PC-9 (cell line): ENCODE results near the gene HMGCR. TPM values are rescaled to one million over a fixed set of nuclear protein-coding genes. Genes with fewer than 3 reads are reported as not detected.

Experiments used
- BruUV-seq: library from RNA; stranded (reverse); fragments of 400-500 nt; replicated peaks from 2 replicates; lab custom pipeline; 2021; lab: Mats Ljungman, UMichigan
- CTCF ChIA-PET: fragments of 300-600 bp; sonication (Branson Sonifier 250); formaldehyde crosslinking; loops from one replicate; lab custom pipeline; 2022; ENCODE audit warnings: antibody characterized with exemption; lab: Charles Lee
- POLR2A ChIA-PET: fragments of 300-600 bp; sonication (Branson Sonifier 250); formaldehyde crosslinking; loops from one replicate; lab custom pipeline; 2022; ENCODE audit warnings: antibody characterized with exemption; ENCODE audit not compliant: unreplicated experiment; lab: Charles Lee
- DNase-seq, 2 experiments: peaks; one replicate each; pipeline versions ENCODE4 v3.0.0 to v3.0.0-alpha.2; 2015 to 2022; ENCODE audit warnings: mixed read lengths in 1 of 2
- H2AFZ ChIP-seq: fragments of 200-600 bp; sonication (generic); 2 replicates; pipeline ENCODE4 v1.8.1; 2017; ENCODE audit warnings: antibody characterized with exemption
- H3F3A ChIP-seq: fragments of 200-600 bp; sonication (generic); 2 replicates; pipeline ENCODE4 v1.8.1; 2017; ENCODE audit warnings: antibody characterized with exemption, mild to moderate bottlenecking, low read depth; ENCODE audit not compliant: insufficient read depth
- H3K27ac ChIP-seq: fragments of 200-600 bp; sonication (generic); 2 replicates; pipeline ENCODE4 v1.6.1; 2016; ENCODE audit warnings: mixed run types
- H3K27me3 ChIP-seq: fragments of 200-600 bp; sonication (generic); 2 replicates; pipeline ENCODE4 v1.6.1; 2016; ENCODE audit warnings: low read depth, mixed run types; ENCODE audit not compliant: insufficient read depth
- H3K36me3 ChIP-seq: fragments of 200-600 bp; sonication (generic); 2 replicates; pipeline ENCODE4 v1.6.1; 2016; ENCODE audit warnings: low read depth, mixed run types
- H3K4me1 ChIP-seq: fragments of 200-600 bp; sonication (generic); replicated peaks from 2 replicates; pipeline ENCODE4 v1.6.1; 2016; ENCODE audit warnings: mixed run types; ENCODE audit not compliant: insufficient read depth
- H3K4me2 ChIP-seq: fragments of 200-600 bp; sonication (generic); 2 replicates; pipeline ENCODE4 v1.6.1; 2017; ENCODE audit warnings: mixed run types
- H3K4me3 ChIP-seq: fragments of 200-600 bp; sonication (generic); 2 replicates; pipeline ENCODE4 v1.6.1; 2016; ENCODE audit warnings: mixed run types
- H3K79me2 ChIP-seq: fragments of 200-600 bp; sonication (generic); 2 replicates; pipeline ENCODE4 v1.6.1; 2017; ENCODE audit warnings: low read depth, mixed run types
- H3K9me2 ChIP-seq: fragments of 200-600 bp; sonication (generic); 2 replicates; pipeline ENCODE4 v1.8.1; 2017; ENCODE audit warnings: mild to moderate bottlenecking; ENCODE audit not compliant: insufficient read depth
- H3K9me3 ChIP-seq: fragments of 200-600 bp; sonication (generic); 2 replicates; pipeline ENCODE4 v1.8.1; 2016; ENCODE audit warnings: low read depth; ENCODE audit not compliant: insufficient read depth
- H4K20me1 ChIP-seq: fragments of 200-600 bp; sonication (generic); 2 replicates; pipeline ENCODE4 v1.8.1; 2017; ENCODE audit not compliant: insufficient read depth
- EZH2 ChIP-seq: fragments of 200-600 bp; sonication (generic); IDR thresholded peaks from 2 replicates; pipeline ENCODE4 v1.8.0; 2017; ENCODE audit warnings: antibody characterized with exemption, low read depth
- intact Hi-C: fragments of 100-400 bp; cut with micrococcal nuclease; formaldehyde crosslinking; loops from one replicate; pipeline ENCODE4 v1.10.0; 2022; ENCODE audit not compliant: unreplicated experiment
- total RNA-seq: library from RNA; stranded (reverse); gene quantifications from 2 replicates; pipeline ENCODE4 v1.2.3, GENCODE V29; 2021
- TF ChIP-seq, protein P1 (sequence below): fragments of 200-600 bp; sonication (generic); conservative IDR thresholded peaks from 2 replicates; pipeline ENCODE4 v1.6.1; 2017; ENCODE audit warnings: mixed run types, antibody characterized with exemption, mild to moderate bottlenecking, moderate library complexity

Gene HMGCR
- total RNA-seq, 1 experiment from 2014 or later = 86.8 TPM

- CTCF ChIA-PET = no interaction called here
- H3K36me3 ChIP-seq = peaks cover 71% of the 10 kb centered on the region
- H4K20me1 ChIP-seq = no peaks in the 10 kb centered on the region; the same call in none of the 2 replicates
- TF ChIP-seq, protein P1, sequence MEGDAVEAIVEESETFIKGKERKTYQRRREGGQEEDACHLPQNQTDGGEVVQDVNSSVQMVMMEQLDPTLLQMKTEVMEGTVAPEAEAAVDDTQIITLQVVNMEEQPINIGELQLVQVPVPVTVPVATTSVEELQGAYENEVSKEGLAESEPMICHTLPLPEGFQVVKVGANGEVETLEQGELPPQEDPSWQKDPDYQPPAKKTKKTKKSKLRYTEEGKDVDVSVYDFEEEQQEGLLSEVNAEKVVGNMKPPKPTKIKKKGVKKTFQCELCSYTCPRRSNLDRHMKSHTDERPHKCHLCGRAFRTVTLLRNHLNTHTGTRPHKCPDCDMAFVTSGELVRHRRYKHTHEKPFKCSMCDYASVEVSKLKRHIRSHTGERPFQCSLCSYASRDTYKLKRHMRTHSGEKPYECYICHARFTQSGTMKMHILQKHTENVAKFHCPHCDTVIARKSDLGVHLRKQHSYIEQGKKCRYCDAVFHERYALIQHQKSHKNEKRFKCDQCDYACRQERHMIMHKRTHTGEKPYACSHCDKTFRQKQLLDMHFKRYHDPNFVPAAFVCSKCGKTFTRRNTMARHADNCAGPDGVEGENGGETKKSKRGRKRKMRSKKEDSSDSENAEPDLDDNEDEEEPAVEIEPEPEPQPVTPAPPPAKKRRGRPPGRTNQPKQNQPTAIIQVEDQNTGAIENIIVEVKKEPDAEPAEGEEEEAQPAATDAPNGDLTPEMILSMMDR = no peak
- TF ChIP-seq EZH2 = no peak
- H3K4me3 ChIP-seq = no peak overlapping the region
- no peaks in the 10 kb centered on the region for H3K27me3 ChIP-seq
- no peak for DNase-seq
- no peak overlapping the region for H3K27ac ChIP-seq
- H3K9me2 ChIP-seq = no peaks in the 10 kb centered on the region
- peaks cover 13% of the 10 kb centered on the region; the same call in 1 of the 2 replicates for H3F3A ChIP-seq
- no peaks in the 10 kb centered on the region for H3K79me2 ChIP-seq
- BruUV-seq = no TSS peak
- POLR2A ChIA-PET = no interaction called here
- no peaks in the 10 kb centered on the region for H3K9me3 ChIP-seq
- no peak overlapping the region for H3K4me2 ChIP-seq
- H2AFZ ChIP-seq = no peak overlapping the region
- no peaks in the 10 kb centered on the region for H3K4me1 ChIP-seq
- intact Hi-C loops = loop anchor here (10.0 kb wide), 1 partner anchor 210 kb away; no protein-coding TSS in a partner anchor
These were observed 18.2 kb downstream of the HMGCR start for GRCh38 chr5:75355236-75355635.

- Histone ChIP-seq H2AFZ (no peak overlapping the region), H3K36me3 (peaks cover 62% of the 10 kb centered on the region), H4K20me1 (no peaks in the 10 kb centered on the region; the same call in none of the 2 replicates), H3K4me2 (no peak overlapping the region), H3F3A (peaks cover 21% of the 10 kb centered on the region; the same call in 1 of the 2 replicates), H3K27me3 (no peaks in the 10 kb centered on the region), H3K9me3 (no peaks in the 10 kb centered on the region), H3K9me2 (no peaks in the 10 kb centered on the region), H3K4me1 (no peaks in the 10 kb centered on the region), H3K27ac (no peak overlapping the region), H3K4me3 (no peak overlapping the region), H3K79me2 (no peaks in the 10 kb centered on the region)
- ChIA-PET POLR2A (no interaction called here), CTCF (no interaction called here)
- TF ChIP-seq, protein P1 = no peak
- no peak for TF ChIP-seq EZH2
- no peak for DNase-seq
- no TSS peak for BruUV-seq
- intact Hi-C loops = loop anchor here (10.0 kb wide), 1 partner anchor 208 kb away; no protein-coding TSS in a partner anchor
These were observed 19.7 kb downstream of the HMGCR start for GRCh38 chr5:75356719-75357118.

- no peaks in the 10 kb centered on the region for H3K79me2 ChIP-seq
- H4K20me1 ChIP-seq = no peaks in the 10 kb centered on the region; the same call in none of the 2 replicates
- no peak overlapping the region for H3K4me2 ChIP-seq
- no peak overlapping the region for H3K4me3 ChIP-seq
- no peaks in the 10 kb centered on the region for H3K9me2 ChIP-seq
- H2AFZ ChIP-seq = no peak overlapping the region
- ChIA-PET POLR2A (no interaction called here), CTCF (no interaction called here)
- TF ChIP-seq EZH2 = no peak
- TF ChIP-seq, protein P1 = no peak
- no peak for DNase-seq
- no peaks in the 10 kb centered on the region for H3K27me3 ChIP-seq
- peaks cover 34% of the 10 kb centered on the region; the same call in 1 of the 2 replicates for H3F3A ChIP-seq
- H3K36me3 ChIP-seq = peaks cover 52% of the 10 kb centered on the region
- no peak overlapping the region for H3K27ac ChIP-seq
- intact Hi-C loops = loop anchor here (10.0 kb wide), 1 partner anchor 207 kb away; no protein-coding TSS in a partner anchor
- no TSS peak for BruUV-seq
- no peaks in the 10 kb centered on the region for H3K9me3 ChIP-seq
- H3K4me1 ChIP-seq = no peaks in the 10 kb centered on the region
These were observed 21.1 kb downstream of the HMGCR start for GRCh38 chr5:75358117-75358516.
